Measurements from ENCODE around the gene KLHL29.

- TF ChIP-seq POLR2A (IDR thresholded peaks at IDR 0.05) (no peak), CTCF (IDR thresholded peaks at IDR 0.05) (no peak)
Observed at GRCh38 chr2:23491591-23492336, 106.8 kb downstream of the KLHL29 start.
